GM13976 (cell line): Measurements from ENCODE around the gene MLF2.
A peak's percentile ranks its signal among the peaks of the same experiment; 100 is the strongest.

ENCODE experiments used
- DNase-seq: peaks from one replicate; pipeline ENCODE4 v3.0.0; 2012; ENCODE audit warnings: low spot score
- in situ Hi-C: fragments of 300-500 bp; cut with MboI; formaldehyde crosslinking; loops from one replicate; pipeline ENCODE4 v1.12.0; 2022; ENCODE audit warnings: low sequenced_read_pairs, mixed read lengths, inconsistent platforms; ENCODE audit not compliant: unreplicated experiment
- TF ChIP-seq, protein P1 (sequence below): IDR thresholded peaks from 2 replicates; pipeline ENCODE4 v1.5.1; 2012; ENCODE audit warnings: borderline replicate concordance, mild to moderate bottlenecking; ENCODE audit not compliant: insufficient read depth; ENCODE audit errors: extremely low read depth, missing control alignments, control extremely low read depth

MLF2 gene

DNA sequence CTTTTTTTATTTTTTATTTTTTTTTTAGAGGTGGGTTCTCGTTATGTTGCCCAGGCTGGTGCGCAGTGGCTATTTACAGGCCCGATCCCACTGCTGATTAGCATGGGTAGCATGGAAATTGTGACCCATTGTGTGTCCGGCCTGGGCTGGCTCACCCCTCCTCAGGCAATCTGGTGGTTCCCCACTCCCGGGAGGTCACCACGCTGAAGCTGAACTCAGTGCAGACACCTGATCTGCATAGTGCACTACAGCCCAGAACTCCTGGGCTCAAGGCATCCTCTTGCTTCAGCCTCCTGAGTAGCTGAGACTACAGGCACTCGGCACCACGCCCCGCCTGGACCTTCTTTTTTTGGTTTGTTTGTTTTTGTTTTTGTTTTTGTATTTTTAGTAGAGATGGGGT is 30.9 kb upstream of the MLF2 start:
- TF ChIP-seq, protein P1, sequence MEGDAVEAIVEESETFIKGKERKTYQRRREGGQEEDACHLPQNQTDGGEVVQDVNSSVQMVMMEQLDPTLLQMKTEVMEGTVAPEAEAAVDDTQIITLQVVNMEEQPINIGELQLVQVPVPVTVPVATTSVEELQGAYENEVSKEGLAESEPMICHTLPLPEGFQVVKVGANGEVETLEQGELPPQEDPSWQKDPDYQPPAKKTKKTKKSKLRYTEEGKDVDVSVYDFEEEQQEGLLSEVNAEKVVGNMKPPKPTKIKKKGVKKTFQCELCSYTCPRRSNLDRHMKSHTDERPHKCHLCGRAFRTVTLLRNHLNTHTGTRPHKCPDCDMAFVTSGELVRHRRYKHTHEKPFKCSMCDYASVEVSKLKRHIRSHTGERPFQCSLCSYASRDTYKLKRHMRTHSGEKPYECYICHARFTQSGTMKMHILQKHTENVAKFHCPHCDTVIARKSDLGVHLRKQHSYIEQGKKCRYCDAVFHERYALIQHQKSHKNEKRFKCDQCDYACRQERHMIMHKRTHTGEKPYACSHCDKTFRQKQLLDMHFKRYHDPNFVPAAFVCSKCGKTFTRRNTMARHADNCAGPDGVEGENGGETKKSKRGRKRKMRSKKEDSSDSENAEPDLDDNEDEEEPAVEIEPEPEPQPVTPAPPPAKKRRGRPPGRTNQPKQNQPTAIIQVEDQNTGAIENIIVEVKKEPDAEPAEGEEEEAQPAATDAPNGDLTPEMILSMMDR, result no peak
- in situ Hi-C loops, result loop anchor here (5.0 kb wide), 1 partner anchor 33 kb away; no protein-coding TSS in a partner anchor
- no peak for DNase-seq

DNA sequence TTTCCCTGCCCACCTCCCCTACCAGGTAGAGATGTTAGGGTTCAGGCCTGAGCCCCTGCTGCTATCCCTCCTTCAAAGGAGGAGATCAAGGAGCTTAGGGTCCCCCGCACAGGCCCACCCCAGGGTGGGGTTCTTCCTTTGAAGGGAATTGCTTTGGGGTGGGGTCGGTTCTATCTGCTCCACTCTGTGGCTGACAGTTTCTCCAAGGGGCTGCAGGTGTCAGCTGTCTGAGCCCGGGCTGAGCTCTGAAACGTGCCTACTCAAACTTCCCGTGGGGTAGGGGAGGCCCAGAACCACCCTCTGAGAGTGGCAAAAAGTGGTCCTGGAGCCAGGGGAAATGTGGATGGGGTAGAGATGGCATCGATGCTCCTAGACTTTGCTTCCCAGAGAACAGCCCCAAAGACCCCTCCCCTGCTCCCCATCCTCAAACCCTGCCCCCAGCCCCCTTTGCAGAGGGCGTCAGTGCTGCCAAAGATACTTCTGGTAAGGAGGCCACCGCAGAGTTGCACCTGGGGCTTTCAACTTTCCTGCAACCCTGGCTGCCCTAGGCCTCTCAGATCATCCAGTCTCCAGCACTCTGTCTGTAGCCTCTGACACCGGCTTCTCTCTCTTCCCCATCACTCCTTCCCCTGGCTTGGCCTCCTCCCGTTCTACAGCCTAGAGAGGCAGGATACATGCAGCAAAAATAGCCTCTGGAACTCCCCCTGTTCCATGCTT is 30.1 kb upstream of the MLF2 start:
- in situ Hi-C loops, result loop anchor here (5.0 kb wide), 1 partner anchor 34 kb away; no protein-coding TSS in a partner anchor
- TF ChIP-seq, protein P1, result no peak
- no peak for DNase-seq

DNA sequence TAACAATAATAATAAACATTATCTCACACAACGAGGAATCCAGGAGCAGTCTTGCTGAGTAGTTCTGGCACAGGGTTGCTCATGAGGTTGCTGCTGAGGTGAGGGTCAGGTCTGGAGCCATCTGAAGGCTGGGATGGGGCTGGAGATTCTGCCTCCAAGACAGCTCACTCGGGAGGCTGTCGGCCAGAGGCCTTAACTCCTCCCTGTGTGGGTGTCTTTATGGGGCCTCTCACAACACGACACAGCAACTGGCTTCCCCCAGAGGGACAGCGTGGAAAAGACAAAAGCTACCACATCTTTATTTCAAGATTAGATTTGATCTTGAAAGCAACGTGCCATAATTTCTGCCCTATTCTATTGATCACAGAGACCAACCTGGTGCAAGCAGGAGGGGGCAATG is 29.2 kb upstream of the MLF2 start:
- in situ Hi-C loops, result loop anchor here (5.0 kb wide), 1 partner anchor 35 kb away; no protein-coding TSS in a partner anchor
- TF ChIP-seq, protein P1, result no peak
- no peak for DNase-seq

DNA sequence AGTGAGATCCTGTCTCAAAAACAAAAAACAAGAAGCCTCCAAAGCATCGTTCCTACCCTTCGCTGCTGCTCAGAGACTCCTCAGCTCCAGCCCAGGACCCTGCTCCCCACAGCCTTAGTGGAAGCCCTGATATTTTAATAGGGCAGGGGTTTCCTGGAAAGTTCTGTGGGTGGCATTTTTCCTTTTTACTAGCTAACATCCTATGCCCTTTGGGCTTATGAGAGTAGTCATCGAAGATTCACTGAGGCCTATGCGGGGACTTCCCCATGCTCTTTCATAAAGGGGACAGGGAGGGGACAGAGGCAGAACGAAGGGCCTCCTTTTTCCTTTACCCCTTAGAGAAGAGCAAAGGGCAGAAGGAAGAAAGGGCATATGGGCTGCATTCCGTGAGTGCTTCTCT is 27.6 kb upstream of the MLF2 start:
- in situ Hi-C loops, result loop anchor here (5.0 kb wide), 1 partner anchor 37 kb away; no protein-coding TSS in a partner anchor
- TF ChIP-seq, protein P1, result no peak
- no peak for DNase-seq

DNA sequence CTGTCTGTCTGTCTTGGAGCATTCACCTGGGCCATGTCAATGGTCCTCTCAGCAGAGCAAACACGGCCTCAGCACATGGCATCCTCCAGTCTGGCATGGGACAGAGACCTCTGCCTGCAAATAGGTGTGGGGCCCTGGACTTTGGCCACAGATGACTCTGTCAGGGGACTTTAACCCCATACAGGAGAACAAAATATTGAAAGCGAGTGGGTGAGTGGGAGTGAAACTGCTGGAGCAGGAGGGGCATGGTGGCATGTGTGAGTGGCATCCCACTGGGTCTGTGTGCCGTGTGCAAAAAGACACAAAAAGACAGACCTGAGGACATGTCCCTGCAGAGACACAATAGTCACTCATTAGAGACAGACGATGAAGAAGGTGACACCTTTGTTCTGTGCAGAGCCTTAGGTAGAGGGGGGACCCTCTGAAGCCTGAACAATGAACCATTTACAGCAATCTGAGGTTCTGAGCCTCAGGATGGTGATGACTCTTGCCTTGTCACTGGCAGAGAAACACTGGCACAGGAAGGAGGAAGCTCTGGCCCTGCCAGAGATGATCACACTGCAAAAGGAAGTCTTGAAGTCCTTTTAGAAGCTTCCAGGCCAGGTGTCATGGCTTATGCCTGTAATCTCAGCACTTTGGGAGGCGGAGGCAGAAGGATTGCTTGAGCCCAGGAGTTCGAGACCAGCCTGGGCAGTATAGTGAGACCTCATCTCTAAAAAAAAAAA is 26.9 kb upstream of the MLF2 start:
- in situ Hi-C loops, result loop anchor here (5.0 kb wide), 1 partner anchor 37 kb away; no protein-coding TSS in a partner anchor
- no peak for DNase-seq
- TF ChIP-seq, protein P1, result no peak

DNA sequence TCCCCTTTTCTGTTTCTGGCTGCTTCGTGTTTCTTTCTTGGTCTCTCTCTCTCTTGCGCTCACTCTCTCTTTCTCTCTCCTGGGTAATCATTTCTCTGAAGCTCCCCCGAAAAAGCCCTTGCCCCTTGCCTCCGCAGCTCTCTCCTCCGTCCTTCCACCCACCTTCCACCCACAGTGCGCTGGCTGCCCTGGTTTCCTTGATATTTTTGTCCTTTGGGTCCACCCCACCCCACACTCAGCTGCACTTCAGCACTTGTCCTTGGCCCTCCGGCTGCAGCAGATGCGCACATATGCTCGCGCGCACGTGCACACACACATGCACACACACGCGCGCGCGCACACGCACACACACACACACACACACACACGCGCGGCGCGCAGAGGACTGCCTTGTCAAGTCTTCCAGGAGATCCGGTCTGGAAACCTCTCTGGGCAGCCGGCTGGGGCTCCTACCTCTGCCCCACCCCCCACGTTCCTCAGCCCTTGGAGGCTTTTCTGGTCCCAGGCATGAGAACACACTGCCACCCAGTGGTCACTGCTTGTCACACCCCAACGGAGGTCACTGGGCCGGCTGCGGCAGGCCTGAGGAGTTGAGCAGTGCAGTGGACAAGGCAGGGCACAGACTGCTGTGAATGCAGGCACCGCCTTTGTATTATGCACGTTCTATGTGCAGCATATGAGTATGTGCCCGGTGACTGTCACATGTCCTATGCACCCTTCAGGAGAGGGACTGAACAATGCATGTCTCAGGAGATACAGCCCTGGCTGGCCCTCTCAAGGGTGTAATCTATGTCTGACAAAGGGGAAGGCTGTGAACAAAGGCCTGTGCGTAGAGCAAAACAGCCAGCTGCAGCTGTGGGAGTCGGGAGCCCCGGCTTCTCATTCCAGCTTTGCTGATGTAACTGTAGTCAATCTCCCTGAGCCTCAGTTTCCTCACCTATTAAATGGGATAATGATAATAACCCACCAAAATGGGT is 25.9 kb upstream of the MLF2 start:
- DNase-seq, result peak; percentile 86
- in situ Hi-C loops, result no loop called here
- TF ChIP-seq, protein P1, result peak; percentile 95
